Measurements from ENCODE around the gene ATP6V0D1.
"Not testable (repeated sequence)": the region's sequence is repeated elsewhere in the genome, so short reads cannot be mapped to it uniquely, and the experiment has no call there.

ATP6V0D1 gene

DNA sequence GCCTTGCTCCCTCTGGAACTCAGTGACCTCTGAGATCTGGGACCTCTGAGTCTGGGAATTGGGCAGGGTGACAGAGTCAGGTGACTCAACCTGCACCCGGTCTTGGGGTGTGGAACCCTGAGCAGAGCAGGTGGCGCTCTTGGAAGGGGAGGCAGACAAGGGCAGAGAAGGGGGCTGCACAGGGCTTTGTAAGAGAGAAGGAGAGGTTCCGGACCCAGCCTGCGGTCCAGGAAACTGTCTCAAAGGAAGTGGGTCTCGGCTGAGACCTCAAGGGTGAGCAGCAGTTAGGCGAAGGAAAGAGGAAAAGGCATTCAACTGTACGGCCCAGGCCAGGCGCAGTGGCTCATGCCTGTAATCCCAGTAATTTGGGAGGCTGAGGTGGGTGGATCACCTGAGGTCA, 37.7 kb upstream of the ATP6V0D1 start:
- no peaks in the 10 kb centered on the region for H3K36me3 ChIP-seq (ENCODE audit: control insufficient read depth, insufficient read depth, low read length, severe bottlenecking)
- DNase-seq (ENCODE audit: low read depth): no peak
- no peaks in the 10 kb centered on the region for H3K27me3 ChIP-seq (replicated peaks; ENCODE audit: control insufficient read depth, insufficient read depth, low read length)
- no peaks in the 10 kb centered on the region for H3K9me3 ChIP-seq (ENCODE audit: control insufficient read depth, low read length)
- H3K4me1 ChIP-seq (ENCODE audit: control insufficient read depth, insufficient read depth, low read length): peaks cover 11% of the 10 kb centered on the region
- H3K9ac ChIP-seq (ENCODE audit: low read length): no peak overlapping the region
- no peak overlapping the region for H3K4me3 ChIP-seq (ENCODE audit: low read length)

DNA sequence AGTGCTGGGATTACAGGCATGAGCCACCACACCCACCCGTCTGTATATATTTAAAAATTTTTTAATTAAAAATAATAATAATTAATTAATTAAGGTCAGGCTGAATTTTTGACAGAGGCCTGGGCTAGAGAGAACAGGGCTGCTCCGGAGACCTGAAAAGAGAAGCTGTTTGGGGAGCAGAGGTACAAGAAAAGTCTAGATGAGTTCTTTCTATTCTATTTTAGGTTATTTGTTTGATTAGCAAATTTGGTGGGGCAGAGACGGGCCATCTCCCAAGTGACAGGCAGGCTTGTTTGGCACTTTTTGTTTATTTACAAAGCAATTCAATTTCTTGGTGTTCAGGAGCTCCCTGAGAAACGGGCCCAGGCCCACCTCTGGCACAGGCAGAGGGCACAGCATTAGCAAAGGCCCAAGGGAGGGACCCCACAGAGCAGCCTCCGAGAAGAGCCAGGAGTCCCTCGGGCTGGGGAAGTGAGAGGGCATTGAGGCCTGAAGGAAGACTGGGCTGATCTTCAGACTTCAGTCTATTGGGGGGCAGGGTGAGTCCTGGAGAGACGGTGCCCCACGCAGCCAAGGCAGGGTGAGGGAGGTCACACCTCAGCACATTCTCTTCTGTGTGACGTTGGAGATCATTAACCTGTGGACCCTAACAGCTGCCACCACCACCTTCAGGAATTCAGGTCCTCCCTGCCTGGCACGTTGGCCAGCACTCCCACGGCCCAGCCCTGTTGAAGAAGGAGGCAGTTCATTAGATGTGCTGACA, 36.9 kb upstream of the ATP6V0D1 start:
- no peaks in the 10 kb centered on the region for H3K36me3 ChIP-seq (ENCODE audit: control insufficient read depth, insufficient read depth, low read length, severe bottlenecking)
- no peaks in the 10 kb centered on the region for H3K27me3 ChIP-seq (replicated peaks; ENCODE audit: control insufficient read depth, insufficient read depth, low read length)
- H3K4me1 ChIP-seq (ENCODE audit: control insufficient read depth, insufficient read depth, low read length): peaks cover 11% of the 10 kb centered on the region
- DNase-seq (ENCODE audit: low read depth): no peak
- H3K9me3 ChIP-seq (ENCODE audit: control insufficient read depth, low read length): no peaks in the 10 kb centered on the region
- H3K9ac ChIP-seq (ENCODE audit: low read length): no peak overlapping the region
- no peak overlapping the region for H3K4me3 ChIP-seq (ENCODE audit: low read length)

DNA sequence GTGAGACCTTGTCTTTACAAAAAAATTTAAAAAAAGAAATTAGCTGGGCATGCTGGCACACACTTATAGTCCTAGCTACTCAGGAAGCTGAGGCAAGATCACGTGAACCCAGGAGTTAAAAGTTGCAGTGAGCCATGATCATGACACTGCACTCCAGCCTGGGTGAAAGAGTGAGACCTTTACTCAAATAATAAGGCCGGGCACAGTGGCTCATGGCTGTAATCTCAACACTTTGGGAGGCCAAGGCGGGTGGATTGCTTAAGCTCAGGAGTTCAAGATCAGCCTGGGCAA, 36.1 kb upstream of the ATP6V0D1 start:
- Histone ChIP-seq H3K4me3 (ENCODE audit: low read length) (no peak overlapping the region), H3K36me3 (ENCODE audit: control insufficient read depth, insufficient read depth, low read length, severe bottlenecking) (no peaks in the 10 kb centered on the region), H3K9ac (ENCODE audit: low read length) (no peak overlapping the region), H3K9me3 (ENCODE audit: control insufficient read depth, low read length) (no peaks in the 10 kb centered on the region), H3K4me1 (ENCODE audit: control insufficient read depth, insufficient read depth, low read length) (peaks cover 11% of the 10 kb centered on the region), H3K27me3 (replicated peaks; ENCODE audit: control insufficient read depth, insufficient read depth, low read length) (no peaks in the 10 kb centered on the region)
- DNase-seq (ENCODE audit: low read depth): no peak

DNA sequence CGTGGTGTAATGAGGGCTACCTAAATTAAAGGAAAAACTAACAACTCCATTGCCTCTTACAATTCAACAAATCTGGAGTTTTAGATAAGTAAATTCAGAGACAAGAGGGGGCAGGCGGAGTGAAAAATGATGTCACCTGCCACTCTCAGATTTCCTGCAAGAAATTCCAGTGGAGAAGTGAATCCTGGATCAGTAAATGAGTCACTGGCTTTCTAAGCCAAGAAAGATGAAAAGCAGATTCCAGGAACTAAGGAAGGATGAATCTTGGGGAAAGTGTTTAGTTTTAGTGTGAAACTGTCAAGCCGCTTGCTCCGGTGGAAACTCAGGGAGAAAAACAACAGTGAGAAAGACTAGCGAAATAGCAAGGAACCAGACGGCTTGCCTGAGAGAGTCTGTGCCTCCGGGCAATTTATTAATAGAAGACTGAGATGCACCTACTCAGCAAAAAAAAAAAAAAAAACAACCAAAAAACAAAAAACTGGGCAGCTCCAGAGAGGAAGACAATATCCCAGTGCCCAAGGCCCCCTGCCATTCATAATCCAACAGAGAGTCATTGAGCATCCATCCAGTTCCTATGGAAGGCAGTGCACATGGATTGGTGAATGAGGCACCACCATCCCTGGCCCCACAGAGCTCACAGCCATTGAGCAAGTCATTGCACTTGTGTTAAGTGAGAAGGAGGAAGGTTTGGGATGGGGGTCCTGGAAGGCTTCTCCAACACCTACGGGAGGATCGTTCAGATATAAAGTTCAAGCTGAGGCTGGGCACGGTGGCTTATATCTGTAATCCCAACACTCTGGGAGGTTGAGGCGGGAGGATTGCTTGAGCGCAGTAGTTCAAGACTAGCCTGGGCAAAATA, 35.6 kb upstream of the ATP6V0D1 start:
- DNase-seq (ENCODE audit: low read depth): peak; percentile 58

DNA sequence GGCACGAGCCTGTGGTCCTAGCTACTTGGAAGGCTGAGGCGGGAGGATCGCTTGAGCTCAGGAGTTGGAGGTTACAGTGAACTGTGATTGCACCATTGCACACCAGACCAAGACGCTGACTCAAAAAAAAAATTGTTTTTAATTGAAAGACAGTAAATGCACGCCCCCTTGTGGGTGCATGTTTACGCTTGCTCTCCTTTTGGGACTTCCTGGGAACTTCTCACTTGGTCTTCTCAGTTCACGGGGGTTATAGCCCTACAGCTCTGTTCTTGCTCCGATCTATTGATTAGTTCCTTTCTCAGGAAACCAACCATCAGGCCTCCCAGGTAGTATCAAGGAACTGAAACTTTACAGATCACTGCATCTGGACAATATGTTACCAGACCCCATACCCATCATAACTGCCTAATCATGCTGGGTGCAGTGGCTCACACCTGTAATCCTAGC, 33.4 kb upstream of the ATP6V0D1 start:
- no peaks in the 10 kb centered on the region for H3K36me3 ChIP-seq (ENCODE audit: control insufficient read depth, insufficient read depth, low read length, severe bottlenecking)
- H3K4me1 ChIP-seq (ENCODE audit: control insufficient read depth, insufficient read depth, low read length): peaks cover 7% of the 10 kb centered on the region
- peak; percentile 95 for DNase-seq (ENCODE audit: low read depth)
- H3K9ac ChIP-seq (ENCODE audit: low read length): no peak overlapping the region
- no peaks in the 10 kb centered on the region for H3K9me3 ChIP-seq (ENCODE audit: control insufficient read depth, low read length)
- H3K4me3 ChIP-seq (ENCODE audit: low read length): no peak overlapping the region
- no peaks in the 10 kb centered on the region for H3K27me3 ChIP-seq (replicated peaks; ENCODE audit: control insufficient read depth, insufficient read depth, low read length)

More for the DNA sequence above, 35.6 kb upstream of the ATP6V0D1 start:
- Histone ChIP-seq H3K4me3 (ENCODE audit: low read length) (no peak overlapping the region), H3K9ac (ENCODE audit: low read length) (peak overlapping the region; percentile 51), H3K27me3 (replicated peaks; ENCODE audit: control insufficient read depth, insufficient read depth, low read length) (no peaks in the 10 kb centered on the region), H3K9me3 (ENCODE audit: control insufficient read depth, low read length) (no peaks in the 10 kb centered on the region), H3K4me1 (ENCODE audit: control insufficient read depth, insufficient read depth, low read length) (peaks cover 7% of the 10 kb centered on the region), H3K36me3 (ENCODE audit: control insufficient read depth, insufficient read depth, low read length, severe bottlenecking) (no peaks in the 10 kb centered on the region)

DNA sequence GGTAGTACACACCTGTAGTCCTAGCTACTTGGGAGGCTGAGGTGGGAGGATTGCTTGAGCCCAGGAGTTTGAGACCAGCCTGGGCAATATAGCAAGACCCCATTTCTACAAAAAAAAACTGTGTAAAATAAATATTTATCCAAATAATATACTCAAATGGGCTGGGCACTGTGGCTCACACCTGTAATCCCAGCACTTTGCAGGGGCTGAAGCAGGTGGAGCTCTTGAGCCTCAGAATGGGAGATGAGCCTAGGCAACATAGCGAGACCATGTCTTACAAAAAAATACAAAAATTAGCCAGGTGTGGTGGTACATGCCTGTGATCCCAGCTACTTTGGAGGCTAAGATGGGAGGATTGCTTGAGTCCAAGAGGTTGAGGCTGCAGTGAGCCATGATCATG, 32.9 kb upstream of the ATP6V0D1 start:
- H3K4me1 ChIP-seq (ENCODE audit: control insufficient read depth, insufficient read depth, low read length); H3K36me3 ChIP-seq (ENCODE audit: control insufficient read depth, insufficient read depth, low read length, severe bottlenecking); H3K4me3 ChIP-seq (ENCODE audit: low read length); H3K27me3 ChIP-seq (replicated peaks; ENCODE audit: control insufficient read depth, insufficient read depth, low read length); H3K9me3 ChIP-seq (ENCODE audit: control insufficient read depth, low read length); DNase-seq (ENCODE audit: low read depth); H3K9ac ChIP-seq (ENCODE audit: low read length): not testable (repeated sequence)

DNA sequence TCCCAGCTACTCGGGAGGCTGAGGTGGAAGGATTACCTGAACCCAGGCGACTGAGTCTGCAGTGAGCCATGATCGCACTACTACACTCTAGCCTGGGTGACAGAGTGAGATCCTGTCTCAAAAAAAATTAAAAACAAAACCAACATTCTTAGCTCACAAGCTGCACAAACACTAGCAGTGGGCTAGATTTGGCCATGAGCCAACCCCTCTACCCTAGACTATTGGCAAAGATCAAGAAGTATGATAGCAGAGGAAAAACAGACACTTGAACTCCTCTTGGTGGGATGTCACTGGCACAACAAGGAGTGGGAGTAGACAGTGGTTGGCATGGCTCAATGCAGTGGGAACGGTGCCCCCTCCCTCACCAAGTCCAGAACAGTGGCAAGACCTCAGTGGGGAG, 28.1 kb upstream of the ATP6V0D1 start:
- Histone ChIP-seq H3K36me3 (ENCODE audit: control insufficient read depth, insufficient read depth, low read length, severe bottlenecking) (no peaks in the 10 kb centered on the region), H3K4me1 (ENCODE audit: control insufficient read depth, insufficient read depth, low read length) (peaks cover 7% of the 10 kb centered on the region), H3K9ac (ENCODE audit: low read length) (no peak overlapping the region), H3K9me3 (ENCODE audit: control insufficient read depth, low read length) (no peaks in the 10 kb centered on the region), H3K4me3 (ENCODE audit: low read length) (no peak overlapping the region), H3K27me3 (replicated peaks; ENCODE audit: control insufficient read depth, insufficient read depth, low read length) (no peaks in the 10 kb centered on the region)
- DNase-seq (ENCODE audit: low read depth): no peak

DNA sequence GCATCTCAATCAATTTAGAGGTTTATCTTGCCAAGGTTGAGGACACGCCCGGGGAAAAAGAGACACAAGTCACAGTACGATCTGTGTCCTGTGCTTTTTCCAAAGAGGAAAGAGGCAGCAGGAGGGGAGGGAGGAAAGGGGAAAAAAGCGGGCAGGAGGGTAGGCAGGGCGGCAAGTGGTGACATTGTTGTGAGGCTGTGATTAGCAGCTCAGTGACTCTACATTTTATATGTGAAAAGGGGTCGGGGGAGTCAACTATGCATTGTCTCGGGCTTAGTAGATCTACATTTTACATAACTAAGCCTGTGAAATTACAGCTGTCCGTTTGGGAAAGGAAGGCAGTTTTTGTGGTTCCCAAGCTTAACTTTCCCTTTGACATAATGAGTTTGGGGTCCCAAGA, 25.5 kb upstream of the ATP6V0D1 start:
- Histone ChIP-seq H3K9me3 (ENCODE audit: control insufficient read depth, low read length) (no peaks in the 10 kb centered on the region), H3K9ac (ENCODE audit: low read length) (no peak overlapping the region), H3K4me1 (ENCODE audit: control insufficient read depth, insufficient read depth, low read length) (peaks cover 7% of the 10 kb centered on the region), H3K36me3 (ENCODE audit: control insufficient read depth, insufficient read depth, low read length, severe bottlenecking) (no peaks in the 10 kb centered on the region), H3K27me3 (replicated peaks; ENCODE audit: control insufficient read depth, insufficient read depth, low read length) (no peaks in the 10 kb centered on the region), H3K4me3 (ENCODE audit: low read length) (no peak overlapping the region)
- no peak for DNase-seq (ENCODE audit: low read depth)

DNA sequence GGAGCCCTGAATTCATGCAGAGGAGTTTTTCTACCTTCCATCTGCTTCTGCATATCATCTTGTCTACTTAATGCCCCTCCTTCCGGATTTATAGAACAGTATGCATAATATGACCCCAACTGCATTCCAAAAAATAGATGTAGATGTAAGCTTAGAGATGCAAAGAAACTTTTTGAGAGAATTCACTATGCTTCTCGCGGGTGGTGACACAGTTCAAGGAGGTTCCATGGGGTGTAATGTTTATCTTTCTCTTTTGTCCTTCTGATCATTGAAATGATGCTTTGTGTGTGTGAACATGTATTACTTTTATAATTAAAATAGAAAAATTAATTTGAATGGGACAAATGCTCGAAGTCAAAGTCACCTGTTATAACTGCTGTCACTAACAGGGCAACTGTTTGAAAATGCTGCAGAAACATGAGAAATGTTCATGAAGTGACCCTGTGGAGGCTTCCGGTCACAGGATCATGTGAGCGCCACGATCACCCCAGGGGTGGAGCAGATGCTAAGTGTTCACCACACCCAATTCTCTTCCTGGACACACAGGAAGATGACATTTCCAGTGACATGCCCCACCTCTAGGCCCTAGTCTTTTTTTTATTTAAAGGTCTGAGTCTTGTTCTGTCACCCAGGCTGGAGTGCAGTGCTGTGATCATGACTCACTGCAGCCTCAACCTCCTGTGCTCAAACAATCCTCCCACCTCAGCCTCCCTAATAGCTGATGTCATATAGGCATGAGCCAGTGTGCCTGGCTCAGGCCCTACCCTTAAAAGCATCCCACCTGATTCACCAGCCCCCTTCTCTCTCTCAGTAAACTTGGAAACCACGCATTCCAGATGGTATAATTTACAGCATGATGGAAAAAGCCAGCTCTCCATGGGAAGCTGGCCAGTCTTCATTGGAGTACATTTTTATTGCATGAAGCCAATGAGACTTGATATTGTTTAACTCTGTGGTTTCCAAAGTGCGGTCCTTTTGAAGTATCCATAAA, 23.4 kb upstream of the ATP6V0D1 start:
- DNase-seq (ENCODE audit: low read depth): no peak
- Histone ChIP-seq H3K27me3 (replicated peaks; ENCODE audit: control insufficient read depth, insufficient read depth, low read length) (no peaks in the 10 kb centered on the region), H3K9me3 (ENCODE audit: control insufficient read depth, low read length) (no peaks in the 10 kb centered on the region), H3K9ac (ENCODE audit: low read length) (no peak overlapping the region), H3K36me3 (ENCODE audit: control insufficient read depth, insufficient read depth, low read length, severe bottlenecking) (no peaks in the 10 kb centered on the region), H3K4me3 (ENCODE audit: low read length) (no peak overlapping the region), H3K4me1 (ENCODE audit: control insufficient read depth, insufficient read depth, low read length) (peaks cover 9% of the 10 kb centered on the region)

DNA sequence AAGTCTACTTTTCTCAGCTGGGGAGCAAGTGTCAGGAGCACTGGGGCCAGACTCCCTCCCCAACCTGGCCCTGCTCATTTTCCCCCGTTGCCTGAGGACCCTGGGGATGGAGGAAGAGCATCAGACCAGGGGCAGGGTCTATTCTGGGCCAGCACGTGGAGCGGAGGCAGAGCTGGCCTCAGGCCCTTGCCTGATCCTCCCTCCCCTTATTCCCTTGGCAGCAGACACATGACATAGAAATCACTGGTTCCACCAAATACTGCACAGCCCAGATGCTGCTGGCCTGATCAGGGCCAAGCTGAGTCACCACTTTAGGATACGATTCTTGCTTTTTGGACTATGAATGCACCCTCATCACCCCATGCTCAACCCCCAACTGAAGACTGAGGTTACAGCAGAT, 18.1 kb upstream of the ATP6V0D1 start:
- no peaks in the 10 kb centered on the region for H3K36me3 ChIP-seq (ENCODE audit: control insufficient read depth, insufficient read depth, low read length, severe bottlenecking)
- H3K27me3 ChIP-seq (replicated peaks; ENCODE audit: control insufficient read depth, insufficient read depth, low read length): no peaks in the 10 kb centered on the region
- DNase-seq (ENCODE audit: low read depth): no peak
- H3K9me3 ChIP-seq (ENCODE audit: control insufficient read depth, low read length): no peaks in the 10 kb centered on the region
- H3K4me3 ChIP-seq (ENCODE audit: low read length): no peak overlapping the region
- peak overlapping the region; percentile 34 for H3K9ac ChIP-seq (ENCODE audit: low read length)
- H3K4me1 ChIP-seq (ENCODE audit: control insufficient read depth, insufficient read depth, low read length): peaks cover 9% of the 10 kb centered on the region

All from adipocyte (in vitro differentiated cells).